RWPE2 (cell line): ENCODE data around the gene OSBPL2.

Experiments used
- ATAC-seq: fragments of 200-7000 bp; cut with Tn5 transposase; 3 replicates; pipeline ENCODE4 v1.9.1; 2021; ENCODE audit warnings: low read depth
- DNase-seq: peaks from one replicate; pipeline ENCODE4 v3.0.0-alpha.2; 2020; ENCODE audit warnings: low spot score
- H3K27ac ChIP-seq: fragments of 450-650 bp; 2 replicates; pipeline ENCODE4 v1.5.1; 2017; ENCODE audit warnings: mild to moderate bottlenecking; ENCODE audit not compliant: poor library complexity, severe bottlenecking
- H3K27me3 ChIP-seq: fragments of 250-450 bp; sonication (Bioruptor Pico); 2 replicates; pipeline ENCODE4 v1.5.1; 2021; ENCODE audit warnings: mild to moderate bottlenecking, moderate library complexity; ENCODE audit not compliant: insufficient read depth, poor library complexity, severe bottlenecking
- H3K36me3 ChIP-seq: fragments of 250-450 bp; sonication (Bioruptor Pico); 2 replicates; pipeline ENCODE4 v1.5.1; 2020; ENCODE audit warnings: low read depth, mild to moderate bottlenecking, moderate library complexity
- H3K4me1 ChIP-seq: fragments of 250-450 bp; sonication (Bioruptor Pico); 2 replicates; pipeline ENCODE4 v1.5.1; 2021; ENCODE audit warnings: mild to moderate bottlenecking, moderate library complexity; ENCODE audit not compliant: insufficient read depth, poor library complexity, severe bottlenecking
- H3K4me3 ChIP-seq: fragments of 250-450 bp; sonication (Bioruptor Pico); 2 replicates; pipeline ENCODE4 v1.5.1; 2021; ENCODE audit warnings: mild to moderate bottlenecking, moderate library complexity; ENCODE audit not compliant: severe bottlenecking
- H3K9me3 ChIP-seq: fragments of 250-450 bp; sonication (Bioruptor Pico); 2 replicates; pipeline ENCODE4 v1.5.1; 2021; ENCODE audit warnings: mild to moderate bottlenecking, moderate library complexity; ENCODE audit not compliant: severe bottlenecking
- TF ChIP-seq, protein P1 (sequence below): fragments of 450-650 bp; IDR thresholded peaks from one replicate; pipeline ENCODE4 v1.5.1; 2017; ENCODE audit warnings: mild to moderate bottlenecking, moderate library complexity; ENCODE audit not compliant: poor library complexity, severe bottlenecking

Gene OSBPL2

DNA sequence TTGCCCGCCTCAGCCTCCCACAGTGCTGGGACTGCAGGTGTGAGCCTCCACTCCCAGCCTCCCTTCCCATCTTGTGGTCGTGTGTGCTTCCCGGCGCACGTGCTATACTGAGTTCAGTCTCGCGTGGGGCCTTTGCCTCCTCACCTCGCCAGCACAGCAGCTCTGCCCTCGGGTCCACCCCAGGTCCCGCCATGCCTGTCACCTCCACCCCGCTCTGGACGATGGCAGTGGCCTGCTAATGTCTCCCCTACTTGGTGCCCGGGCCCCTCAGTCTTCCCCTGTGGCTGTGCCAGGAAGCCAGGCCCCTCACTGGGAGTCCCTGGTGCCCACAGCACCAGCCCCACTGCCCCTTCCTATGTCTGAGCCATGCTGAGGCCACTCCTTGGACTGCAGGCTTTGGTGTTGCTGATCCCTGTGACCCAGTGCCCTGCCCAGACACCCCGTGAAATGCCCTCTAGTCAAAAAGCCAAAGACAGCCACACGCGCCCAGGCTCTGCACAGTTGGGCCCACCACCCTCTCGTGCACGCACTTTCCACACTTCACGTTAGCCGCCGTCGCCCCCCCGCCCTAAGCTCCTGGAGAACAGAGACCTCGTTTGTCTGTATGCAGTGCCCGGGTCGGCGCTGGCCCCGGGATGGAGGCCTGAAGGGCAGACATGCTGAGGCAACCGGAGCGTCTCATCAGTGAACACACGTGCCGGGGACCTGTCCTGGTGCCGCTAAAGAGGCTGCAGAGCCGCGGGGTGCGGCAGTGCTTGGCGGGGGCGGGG is 32.5 kb upstream of the OSBPL2 start:
- no peak for ATAC-seq
- Histone ChIP-seq H3K36me3 (peaks cover 23% of the 10 kb centered on the region), H3K4me3 (no peak overlapping the region), H3K27ac (no peak overlapping the region), H3K27me3 (peaks cover 10% of the 10 kb centered on the region), H3K4me1 (peaks cover 18% of the 10 kb centered on the region), H3K9me3 (no peaks in the 10 kb centered on the region)
- TF ChIP-seq, protein P1, sequence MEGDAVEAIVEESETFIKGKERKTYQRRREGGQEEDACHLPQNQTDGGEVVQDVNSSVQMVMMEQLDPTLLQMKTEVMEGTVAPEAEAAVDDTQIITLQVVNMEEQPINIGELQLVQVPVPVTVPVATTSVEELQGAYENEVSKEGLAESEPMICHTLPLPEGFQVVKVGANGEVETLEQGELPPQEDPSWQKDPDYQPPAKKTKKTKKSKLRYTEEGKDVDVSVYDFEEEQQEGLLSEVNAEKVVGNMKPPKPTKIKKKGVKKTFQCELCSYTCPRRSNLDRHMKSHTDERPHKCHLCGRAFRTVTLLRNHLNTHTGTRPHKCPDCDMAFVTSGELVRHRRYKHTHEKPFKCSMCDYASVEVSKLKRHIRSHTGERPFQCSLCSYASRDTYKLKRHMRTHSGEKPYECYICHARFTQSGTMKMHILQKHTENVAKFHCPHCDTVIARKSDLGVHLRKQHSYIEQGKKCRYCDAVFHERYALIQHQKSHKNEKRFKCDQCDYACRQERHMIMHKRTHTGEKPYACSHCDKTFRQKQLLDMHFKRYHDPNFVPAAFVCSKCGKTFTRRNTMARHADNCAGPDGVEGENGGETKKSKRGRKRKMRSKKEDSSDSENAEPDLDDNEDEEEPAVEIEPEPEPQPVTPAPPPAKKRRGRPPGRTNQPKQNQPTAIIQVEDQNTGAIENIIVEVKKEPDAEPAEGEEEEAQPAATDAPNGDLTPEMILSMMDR, result no peak
- peak; percentile 90 for DNase-seq

DNA sequence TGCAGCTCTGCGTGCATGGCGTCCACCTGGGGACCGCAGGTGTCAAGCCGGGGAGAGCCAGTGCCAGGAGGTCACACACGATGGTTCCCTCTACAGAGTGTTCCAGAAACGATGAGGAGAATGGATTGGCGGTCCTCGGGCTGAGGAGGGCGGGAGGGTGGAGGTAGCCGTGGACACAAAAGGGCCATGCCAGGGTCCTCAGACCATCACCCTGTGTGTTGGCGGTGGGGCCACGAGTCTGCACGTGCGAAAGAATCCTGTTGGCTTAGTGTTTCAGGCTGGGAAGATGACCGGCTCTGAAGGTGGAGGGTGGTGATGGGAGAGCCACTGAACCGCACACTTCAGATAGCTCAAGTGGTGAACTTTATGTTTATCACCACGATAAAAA is 31.9 kb upstream of the OSBPL2 start:
- DNase-seq (no peak), ATAC-seq (no peak)
- TF ChIP-seq, protein P1, result no peak
- Histone ChIP-seq H3K9me3 (no peaks in the 10 kb centered on the region), H3K27me3 (peaks cover 15% of the 10 kb centered on the region), H3K4me3 (no peak overlapping the region), H3K4me1 (peaks cover 18% of the 10 kb centered on the region), H3K27ac (no peak overlapping the region), H3K36me3 (peaks cover 17% of the 10 kb centered on the region)

DNA sequence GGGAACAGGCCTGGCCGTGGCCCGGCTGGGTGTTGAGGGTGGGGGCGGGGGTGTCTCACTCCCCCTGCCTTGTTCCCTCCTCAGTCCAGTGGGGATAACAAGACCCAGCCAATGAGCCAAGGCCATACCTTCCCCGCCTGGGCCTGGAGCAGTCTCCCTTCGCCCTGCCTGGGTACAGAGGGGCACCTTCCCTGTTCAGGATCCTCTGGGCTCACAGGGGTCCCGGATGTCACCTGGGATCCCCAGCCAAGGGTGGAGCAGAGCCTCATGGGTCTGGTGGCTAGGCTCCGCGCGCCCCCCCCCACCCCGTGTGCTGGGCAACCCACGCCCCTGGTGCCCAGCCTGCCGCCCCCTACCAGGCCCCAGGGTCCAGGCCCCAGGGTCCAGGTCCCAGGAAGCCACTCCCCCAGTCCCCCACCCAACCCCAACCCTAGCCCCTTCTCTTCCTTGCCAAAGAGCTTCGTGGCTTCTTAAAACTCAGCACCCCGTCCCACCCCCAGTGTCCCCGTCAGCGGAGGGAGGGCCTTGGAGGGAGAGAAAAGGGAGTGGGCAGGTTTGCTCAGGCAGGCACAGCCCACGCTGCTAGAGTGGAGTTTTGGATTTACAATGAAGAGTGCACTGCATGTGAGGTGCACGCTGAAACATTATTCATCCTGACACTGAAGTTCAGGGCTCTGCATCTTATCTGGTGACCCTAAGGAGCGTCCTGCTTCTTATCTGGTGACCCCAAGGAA is 30.1 kb upstream of the OSBPL2 start:
- Histone ChIP-seq H3K36me3 (peaks cover under 1% of the 10 kb centered on the region; the same call in 1 of the 2 replicates), H3K4me1 (peaks cover 5% of the 10 kb centered on the region), H3K27me3 (peaks cover 16% of the 10 kb centered on the region), H3K4me3 (no peak overlapping the region), H3K27ac (no peak overlapping the region), H3K9me3 (no peaks in the 10 kb centered on the region)
- TF ChIP-seq, protein P1, result no peak
- ATAC-seq (no peak), DNase-seq (no peak)

DNA sequence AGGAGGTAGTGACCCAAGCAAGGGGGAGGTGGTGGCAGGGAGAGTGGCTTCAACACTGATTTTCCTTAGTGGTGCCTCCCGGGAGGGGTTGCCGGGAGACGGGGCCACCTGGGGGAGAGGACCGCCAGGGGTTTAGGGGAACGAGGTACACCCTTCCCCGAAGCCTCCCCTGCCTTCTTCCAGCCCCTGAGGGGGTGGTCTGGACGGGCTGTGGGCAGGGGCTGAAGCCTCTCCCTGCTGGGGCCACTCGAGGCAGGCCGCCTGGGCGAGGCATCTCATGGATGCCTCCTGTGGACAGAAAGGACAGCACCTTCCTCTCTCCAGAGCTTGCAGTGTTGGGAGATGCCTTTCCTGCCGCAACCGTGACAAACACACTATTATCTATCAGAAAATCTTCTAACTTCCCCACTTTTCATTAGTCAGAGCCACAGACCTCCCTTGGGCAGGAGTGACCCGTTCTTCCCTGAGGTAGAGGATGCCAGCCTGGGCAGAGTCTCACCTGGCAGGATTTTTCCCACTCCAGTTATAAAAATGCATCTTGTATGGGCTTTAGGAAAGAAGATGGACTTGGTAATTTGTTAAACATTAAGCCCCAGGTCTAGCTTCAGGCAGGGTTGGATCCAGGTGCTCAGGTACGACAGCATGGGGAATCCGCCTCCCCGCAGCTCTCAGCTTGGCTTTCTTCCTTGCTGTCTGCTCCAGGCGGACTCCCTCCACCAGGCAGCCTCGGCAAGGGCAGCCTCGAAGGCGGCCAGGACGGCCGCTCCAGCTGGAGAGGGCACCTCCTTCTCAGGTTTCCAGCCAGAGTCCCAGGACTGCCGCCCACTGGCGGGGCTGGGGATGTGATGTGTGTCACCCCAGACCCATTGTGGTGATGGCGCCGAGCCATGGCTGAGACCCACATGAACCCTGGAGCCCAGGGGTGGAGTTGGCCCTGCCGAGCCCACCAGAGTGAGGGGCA is 29.2 kb upstream of the OSBPL2 start:
- DNase-seq, result no peak
- ATAC-seq, result peak; percentile 36
- Histone ChIP-seq H3K9me3 (no peaks in the 10 kb centered on the region), H3K27ac (no peak overlapping the region), H3K27me3 (peaks cover 20% of the 10 kb centered on the region), H3K36me3 (no peaks in the 10 kb centered on the region), H3K4me1 (no peaks in the 10 kb centered on the region), H3K4me3 (no peak overlapping the region)
- TF ChIP-seq, protein P1, result peak; percentile 51
